H1 (cell line): ENCODE measurements around the gene ACTL10. TPM values are rescaled to one million over a fixed set of nuclear protein-coding genes. Genes with fewer than 3 reads are reported as not detected.

Experiments
- ATF2 ChIP-seq: IDR thresholded peaks from 2 replicates; pipeline ENCODE4 v1.6.1; 2012; ENCODE audit warnings: low read length, inconsistent platforms
- CHD1 ChIP-seq: IDR thresholded peaks from 2 replicates; pipeline ENCODE4 v1.6.1; 2012; ENCODE audit warnings: low read depth, low read length, improper control_type of control experiment
- CHD2 ChIP-seq: IDR thresholded peaks from 2 replicates; pipeline ENCODE4 v1.6.1; 2012; ENCODE audit warnings: low read length, improper control_type of control experiment
- CREB1 ChIP-seq: IDR thresholded peaks from 2 replicates; pipeline ENCODE4 v1.6.1; 2012; ENCODE audit warnings: inconsistent platforms
- YY1 ChIP-seq: IDR thresholded peaks from 2 replicates; pipeline ENCODE4 v1.6.1; 2011; ENCODE audit warnings: low read depth, mild to moderate bottlenecking, low read length
- polyA plus RNA-seq, 7 experiments: library from polyadenylated mRNA; depleted of rRNA in 3 of 7; stranded (reverse) in 5 of 7; unstranded in 2 of 7; fragments of >200 nt in 5 of 7; fragments of 200-250 nt in 2 of 7; gene quantifications; 1 replicate in 5 of 7; 2 replicates in 1 of 7; 4 replicates in 1 of 7; pipeline versions ENCODE4 v1.2.1 to v1.2.3, GENCODE V29; 2011 to 2013; ENCODE audit warnings: missing spikeins in 2 of 7, mixed read lengths in 2 of 7
- total RNA-seq: library from RNA; stranded (reverse); fragmentation: NEBNext Ultra II Directional; extraction: Animal tissue kit (Norgen Biotek cat#: 25700); gene quantifications from 2 replicates; pipeline ENCODE4 v1.2.1, GENCODE V29; 2021
- TF ChIP-seq, protein P1 (sequence below): fragments of 300-600 bp; sonication (generic); IDR thresholded peaks from 2 replicates; pipeline ENCODE4 v1.7.1; 2012; ENCODE audit warnings: low read length, moderate library complexity, mild to moderate bottlenecking, inconsistent platforms; ENCODE audit not compliant: insufficient replicate concordance

ACTL10 gene
- total and polyA plus RNA-seq, 2 of the 8 experiments (the other 6 are each of a cell fraction or from before 2014, with no cell fraction given), result 0.26 TPM; not detected in 1

DNA sequence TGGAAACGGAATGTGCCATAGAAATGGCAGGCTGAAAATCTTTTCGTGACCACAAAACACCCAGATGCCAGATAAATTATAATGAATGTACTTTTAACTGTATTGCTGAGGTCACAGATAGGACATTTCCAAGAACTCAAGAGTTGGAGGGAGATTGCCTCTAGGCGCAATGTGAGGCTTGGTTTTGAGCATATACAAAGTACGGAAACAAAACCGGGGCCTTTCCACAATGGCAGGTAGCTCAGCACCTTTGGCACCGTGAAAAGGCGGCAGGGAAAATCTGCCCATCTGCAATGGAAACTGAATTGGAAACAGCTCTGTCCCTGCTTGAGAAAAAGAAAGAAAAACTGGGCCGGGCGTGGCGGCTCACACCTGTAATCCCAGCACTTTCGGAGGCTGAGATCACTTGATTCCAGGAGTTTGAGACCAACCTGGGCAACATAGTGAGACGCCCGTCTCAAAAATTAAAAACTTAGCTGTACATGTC lies 15.1 kb upstream of the ACTL10 start (continued):
- TF ChIP-seq ATF2 (no peak), CREB1 (no peak), CHD2 (no peak), YY1 (no peak), CHD1 (no peak)
- TF ChIP-seq, protein P1, sequence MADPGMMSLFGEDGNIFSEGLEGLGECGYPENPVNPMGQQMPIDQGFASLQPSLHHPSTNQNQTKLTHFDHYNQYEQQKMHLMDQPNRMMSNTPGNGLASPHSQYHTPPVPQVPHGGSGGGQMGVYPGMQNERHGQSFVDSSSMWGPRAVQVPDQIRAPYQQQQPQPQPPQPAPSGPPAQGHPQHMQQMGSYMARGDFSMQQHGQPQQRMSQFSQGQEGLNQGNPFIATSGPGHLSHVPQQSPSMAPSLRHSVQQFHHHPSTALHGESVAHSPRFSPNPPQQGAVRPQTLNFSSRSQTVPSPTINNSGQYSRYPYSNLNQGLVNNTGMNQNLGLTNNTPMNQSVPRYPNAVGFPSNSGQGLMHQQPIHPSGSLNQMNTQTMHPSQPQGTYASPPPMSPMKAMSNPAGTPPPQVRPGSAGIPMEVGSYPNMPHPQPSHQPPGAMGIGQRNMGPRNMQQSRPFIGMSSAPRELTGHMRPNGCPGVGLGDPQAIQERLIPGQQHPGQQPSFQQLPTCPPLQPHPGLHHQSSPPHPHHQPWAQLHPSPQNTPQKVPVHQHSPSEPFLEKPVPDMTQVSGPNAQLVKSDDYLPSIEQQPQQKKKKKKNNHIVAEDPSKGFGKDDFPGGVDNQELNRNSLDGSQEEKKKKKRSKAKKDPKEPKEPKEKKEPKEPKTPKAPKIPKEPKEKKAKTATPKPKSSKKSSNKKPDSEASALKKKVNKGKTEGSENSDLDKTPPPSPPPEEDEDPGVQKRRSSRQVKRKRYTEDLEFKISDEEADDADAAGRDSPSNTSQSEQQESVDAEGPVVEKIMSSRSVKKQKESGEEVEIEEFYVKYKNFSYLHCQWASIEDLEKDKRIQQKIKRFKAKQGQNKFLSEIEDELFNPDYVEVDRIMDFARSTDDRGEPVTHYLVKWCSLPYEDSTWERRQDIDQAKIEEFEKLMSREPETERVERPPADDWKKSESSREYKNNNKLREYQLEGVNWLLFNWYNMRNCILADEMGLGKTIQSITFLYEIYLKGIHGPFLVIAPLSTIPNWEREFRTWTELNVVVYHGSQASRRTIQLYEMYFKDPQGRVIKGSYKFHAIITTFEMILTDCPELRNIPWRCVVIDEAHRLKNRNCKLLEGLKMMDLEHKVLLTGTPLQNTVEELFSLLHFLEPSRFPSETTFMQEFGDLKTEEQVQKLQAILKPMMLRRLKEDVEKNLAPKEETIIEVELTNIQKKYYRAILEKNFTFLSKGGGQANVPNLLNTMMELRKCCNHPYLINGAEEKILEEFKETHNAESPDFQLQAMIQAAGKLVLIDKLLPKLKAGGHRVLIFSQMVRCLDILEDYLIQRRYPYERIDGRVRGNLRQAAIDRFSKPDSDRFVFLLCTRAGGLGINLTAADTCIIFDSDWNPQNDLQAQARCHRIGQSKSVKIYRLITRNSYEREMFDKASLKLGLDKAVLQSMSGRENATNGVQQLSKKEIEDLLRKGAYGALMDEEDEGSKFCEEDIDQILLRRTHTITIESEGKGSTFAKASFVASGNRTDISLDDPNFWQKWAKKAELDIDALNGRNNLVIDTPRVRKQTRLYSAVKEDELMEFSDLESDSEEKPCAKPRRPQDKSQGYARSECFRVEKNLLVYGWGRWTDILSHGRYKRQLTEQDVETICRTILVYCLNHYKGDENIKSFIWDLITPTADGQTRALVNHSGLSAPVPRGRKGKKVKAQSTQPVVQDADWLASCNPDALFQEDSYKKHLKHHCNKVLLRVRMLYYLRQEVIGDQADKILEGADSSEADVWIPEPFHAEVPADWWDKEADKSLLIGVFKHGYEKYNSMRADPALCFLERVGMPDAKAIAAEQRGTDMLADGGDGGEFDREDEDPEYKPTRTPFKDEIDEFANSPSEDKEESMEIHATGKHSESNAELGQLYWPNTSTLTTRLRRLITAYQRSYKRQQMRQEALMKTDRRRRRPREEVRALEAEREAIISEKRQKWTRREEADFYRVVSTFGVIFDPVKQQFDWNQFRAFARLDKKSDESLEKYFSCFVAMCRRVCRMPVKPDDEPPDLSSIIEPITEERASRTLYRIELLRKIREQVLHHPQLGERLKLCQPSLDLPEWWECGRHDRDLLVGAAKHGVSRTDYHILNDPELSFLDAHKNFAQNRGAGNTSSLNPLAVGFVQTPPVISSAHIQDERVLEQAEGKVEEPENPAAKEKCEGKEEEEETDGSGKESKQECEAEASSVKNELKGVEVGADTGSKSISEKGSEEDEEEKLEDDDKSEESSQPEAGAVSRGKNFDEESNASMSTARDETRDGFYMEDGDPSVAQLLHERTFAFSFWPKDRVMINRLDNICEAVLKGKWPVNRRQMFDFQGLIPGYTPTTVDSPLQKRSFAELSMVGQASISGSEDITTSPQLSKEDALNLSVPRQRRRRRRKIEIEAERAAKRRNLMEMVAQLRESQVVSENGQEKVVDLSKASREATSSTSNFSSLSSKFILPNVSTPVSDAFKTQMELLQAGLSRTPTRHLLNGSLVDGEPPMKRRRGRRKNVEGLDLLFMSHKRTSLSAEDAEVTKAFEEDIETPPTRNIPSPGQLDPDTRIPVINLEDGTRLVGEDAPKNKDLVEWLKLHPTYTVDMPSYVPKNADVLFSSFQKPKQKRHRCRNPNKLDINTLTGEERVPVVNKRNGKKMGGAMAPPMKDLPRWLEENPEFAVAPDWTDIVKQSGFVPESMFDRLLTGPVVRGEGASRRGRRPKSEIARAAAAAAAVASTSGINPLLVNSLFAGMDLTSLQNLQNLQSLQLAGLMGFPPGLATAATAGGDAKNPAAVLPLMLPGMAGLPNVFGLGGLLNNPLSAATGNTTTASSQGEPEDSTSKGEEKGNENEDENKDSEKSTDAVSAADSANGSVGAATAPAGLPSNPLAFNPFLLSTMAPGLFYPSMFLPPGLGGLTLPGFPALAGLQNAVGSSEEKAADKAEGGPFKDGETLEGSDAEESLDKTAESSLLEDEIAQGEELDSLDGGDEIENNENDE, result no peak
